AG04450 (cell line): ENCODE data around the gene ORC6. TPM values are rescaled to one million over a fixed set of nuclear protein-coding genes. Genes with fewer than 3 reads are reported as not detected.
"Not testable (repeated sequence)": the region's sequence is repeated elsewhere in the genome, so short reads cannot be mapped to it uniquely, and the experiment has no call there.

Experiments
- CTCF ChIA-PET: fragments of 300-600, 350-600 bp; formaldehyde crosslinking; extraction: SDS; loops from one replicate; lab custom pipeline; 2022; ENCODE audit warnings: antibody characterized with exemption, inconsistent platforms; lab: Charles Lee
- POLR2A ChIA-PET: fragments of 350-600 bp; formaldehyde crosslinking; extraction: SDS; loops from one replicate; lab custom pipeline; 2021; ENCODE audit warnings: antibody characterized with exemption, inconsistent platforms; lab: Yijun Ruan, JAX
- DNase-seq: peaks from one replicate; pipeline ENCODE4 v3.0.0-alpha.2; 2011; ENCODE audit warnings: low read depth, low spot score
- H3K27ac ChIP-seq: one replicate; pipeline ENCODE4 v1.5.1; 2012; ENCODE audit warnings: low read depth, low read length, control low read depth
- H3K27me3 ChIP-seq: one replicate; pipeline ENCODE4 v1.6.0; 2012; ENCODE audit warnings: low read length; ENCODE audit not compliant: control insufficient read depth, insufficient read depth
- H3K4me3 ChIP-seq: 2 replicates; pipeline ENCODE4 v1.5.1; 2011; ENCODE audit warnings: mild to moderate bottlenecking, low read depth, low read length, control low read depth
- H3K9me3 ChIP-seq: 2 replicates; pipeline ENCODE4 v1.5.1; 2012; ENCODE audit warnings: low read length; ENCODE audit not compliant: control insufficient read depth, insufficient read depth
- CTCF ChIP-seq: IDR thresholded peaks from 2 replicates; pipeline ENCODE4 v1.5.1; 2011; ENCODE audit warnings: low read depth, low read length, control low read depth, inconsistent platforms
- polyA plus RNA-seq: library from polyadenylated mRNA; depleted of rRNA; stranded (reverse); fragments of >200 nt; gene quantifications from 2 replicates; pipeline ENCODE4 v1.2.3, GENCODE V29; 2011

The ORC6 gene
- polyA plus RNA-seq, 1 experiment = 6.6 TPM

GRCh38 chr16:46651305-46651704 is 38.2 kb upstream of the ORC6 start:
- no peak overlapping the region for H3K4me3 ChIP-seq
- no peak overlapping the region for H3K27ac ChIP-seq
- TF ChIP-seq CTCF = no peak
- POLR2A ChIA-PET = no interaction called here
- H3K27me3 ChIP-seq = no peaks in the 10 kb centered on the region
- no peaks in the 10 kb centered on the region for H3K9me3 ChIP-seq
- DNase-seq = no peak
- CTCF ChIA-PET = interaction anchor here (1.1 kb wide), 1 partner anchor 22 kb away, joined by 3 read pairs; no protein-coding TSS in a partner anchor

DNA sequence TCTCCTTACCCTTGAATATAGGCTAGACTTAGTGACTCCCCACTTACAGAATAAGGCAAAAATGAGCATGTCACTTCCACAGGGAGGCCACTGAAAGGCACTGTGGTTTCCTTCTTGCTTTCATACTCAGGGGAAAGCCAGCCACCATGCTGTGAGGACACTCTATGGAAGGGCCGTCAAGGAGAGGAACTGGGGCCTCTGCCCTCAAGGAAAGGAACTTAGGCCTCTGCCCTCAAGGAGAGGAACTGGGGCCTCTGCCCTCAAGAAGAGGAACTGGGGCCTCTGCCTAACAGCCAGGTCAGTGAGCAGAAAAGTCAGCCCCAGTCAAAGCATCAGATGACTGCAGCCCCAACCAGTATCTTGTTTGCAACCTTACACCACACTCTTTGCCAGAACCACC is 30.5 kb upstream of the ORC6 start:
- TF ChIP-seq CTCF = no peak
- no peak for DNase-seq
- Histone ChIP-seq H3K9me3 (no peaks in the 10 kb centered on the region), H3K27me3 (no peaks in the 10 kb centered on the region), H3K4me3 (no peak overlapping the region), H3K27ac (no peak overlapping the region)
- ChIA-PET POLR2A (no interaction called here), CTCF (interaction anchor here (5.8 kb wide), 1 partner anchor 16 kb away, joined by 45 read pairs; no protein-coding TSS in a partner anchor)

GRCh38 chr16:46662123-46662522 is 27.3 kb upstream of the ORC6 start:
- Histone ChIP-seq H3K9me3 (no peaks in the 10 kb centered on the region), H3K27me3 (no peaks in the 10 kb centered on the region), H3K4me3 (no peak overlapping the region), H3K27ac (no peak overlapping the region)
- POLR2A ChIA-PET = no interaction called here
- CTCF ChIA-PET = interaction anchor here (5.8 kb wide), 1 partner anchor 13 kb away, joined by 45 read pairs; no protein-coding TSS in a partner anchor
- no peak for DNase-seq
- no peak for TF ChIP-seq CTCF

DNA sequence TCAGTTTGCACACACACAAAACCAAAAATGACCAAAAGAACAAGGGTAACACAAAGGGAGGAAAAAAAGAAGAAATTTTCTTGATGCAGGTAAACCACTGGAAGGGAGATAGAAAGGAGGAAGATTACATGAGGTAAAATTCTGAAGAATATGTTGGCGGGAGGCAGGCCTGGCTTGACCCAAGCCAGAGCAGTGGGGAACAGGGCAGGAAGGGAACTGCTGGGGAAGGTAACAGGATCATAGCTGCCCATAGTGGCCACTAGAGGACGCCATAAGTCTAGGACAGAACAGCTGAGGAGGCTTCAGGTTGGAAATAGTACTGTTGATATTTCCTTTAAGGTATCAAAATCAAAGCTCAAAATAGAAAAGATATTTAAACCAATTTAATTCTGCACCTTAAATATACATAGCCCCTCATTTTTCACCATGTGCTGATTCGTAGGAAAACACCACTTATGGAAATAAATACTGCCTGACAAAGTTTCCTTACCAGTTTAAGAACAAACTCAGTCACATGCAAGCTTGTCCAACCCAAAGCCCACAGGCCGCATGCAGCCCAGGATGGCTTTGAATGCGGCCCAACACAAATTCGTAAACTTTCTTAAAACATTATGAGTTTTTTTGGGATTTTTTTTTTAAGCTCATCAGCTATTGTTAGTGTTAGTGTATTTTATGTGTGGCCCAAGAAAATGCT is 16.0 kb upstream of the ORC6 start:
- no peak for DNase-seq
- H3K4me3 ChIP-seq = no peak overlapping the region

GRCh38 chr16:46677943-46678342 is 11.5 kb upstream of the ORC6 start:
- POLR2A ChIA-PET, H3K4me3 ChIP-seq, H3K9me3 ChIP-seq, H3K27me3 ChIP-seq, H3K27ac ChIP-seq, DNase-seq: not testable (repeated sequence)
- CTCF ChIA-PET = interaction anchor here (0.5 to 2.5 kb wide), 5 partner anchors 12 to 232 kb away, joined by 3 to 9 read pairs (median 7); partner anchors contain the start of gene ORC6

More for the DNA sequence above, 16.0 kb upstream of the ORC6 start:
- ChIA-PET POLR2A (no interaction called here), CTCF (interaction anchor here (0.5 to 4.2 kb wide), 53 partner anchors 9 to 451 kb away, joined by 3 to 76 read pairs (median 6); partner anchors contain the start of genes C16orf87, ORC6 and SHCBP1)
- H3K27ac ChIP-seq = no peak overlapping the region
- H3K9me3 ChIP-seq = no peaks in the 10 kb centered on the region
- peak; percentile 97 for TF ChIP-seq CTCF
- H3K27me3 ChIP-seq = no peaks in the 10 kb centered on the region

- H3K4me3 ChIP-seq, DNase-seq, H3K27me3 ChIP-seq, H3K27ac ChIP-seq, POLR2A ChIA-PET, H3K9me3 ChIP-seq: not testable (repeated sequence)
- CTCF ChIA-PET = interaction anchor here (0.5 to 5.6 kb wide), 2 partner anchors 8 to 41 kb away, joined by 3 to 49 read pairs; no protein-coding TSS in a partner anchor
These were observed 7.6 kb upstream of the ORC6 start for GRCh38 chr16:46681867-46682266.
